ENCODE results near the gene RALB.

DNA sequence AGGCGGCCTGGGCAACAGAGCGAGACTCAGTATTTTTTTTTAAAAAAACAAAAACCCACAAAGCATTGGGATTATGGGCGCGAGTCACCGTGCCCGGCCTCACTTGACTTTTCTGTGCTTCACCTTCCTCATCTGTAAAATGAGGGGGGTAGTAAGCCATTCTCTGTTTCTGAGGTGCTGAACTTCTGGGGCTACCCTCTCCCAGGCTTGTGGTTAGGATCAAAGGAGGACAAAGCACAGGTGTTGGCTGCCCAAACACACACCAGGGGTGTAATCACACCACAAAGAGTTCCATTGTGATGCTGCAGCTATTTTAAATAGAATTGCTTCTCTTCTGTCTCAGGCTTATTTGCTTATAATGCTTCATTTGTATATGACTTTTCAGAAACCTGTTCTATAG is 57.5 kb downstream of the RALB start:
- TF ChIP-seq EP300 (IDR thresholded peaks at IDR 0.05; ENCODE audit: low read depth) (no peak), POLR2A (IDR thresholded peaks at IDR 0.05) (no peak), POLR2AphosphoS5 (IDR thresholded peaks at IDR 0.05) (no peak)
- TF ChIP-seq, protein P1, sequence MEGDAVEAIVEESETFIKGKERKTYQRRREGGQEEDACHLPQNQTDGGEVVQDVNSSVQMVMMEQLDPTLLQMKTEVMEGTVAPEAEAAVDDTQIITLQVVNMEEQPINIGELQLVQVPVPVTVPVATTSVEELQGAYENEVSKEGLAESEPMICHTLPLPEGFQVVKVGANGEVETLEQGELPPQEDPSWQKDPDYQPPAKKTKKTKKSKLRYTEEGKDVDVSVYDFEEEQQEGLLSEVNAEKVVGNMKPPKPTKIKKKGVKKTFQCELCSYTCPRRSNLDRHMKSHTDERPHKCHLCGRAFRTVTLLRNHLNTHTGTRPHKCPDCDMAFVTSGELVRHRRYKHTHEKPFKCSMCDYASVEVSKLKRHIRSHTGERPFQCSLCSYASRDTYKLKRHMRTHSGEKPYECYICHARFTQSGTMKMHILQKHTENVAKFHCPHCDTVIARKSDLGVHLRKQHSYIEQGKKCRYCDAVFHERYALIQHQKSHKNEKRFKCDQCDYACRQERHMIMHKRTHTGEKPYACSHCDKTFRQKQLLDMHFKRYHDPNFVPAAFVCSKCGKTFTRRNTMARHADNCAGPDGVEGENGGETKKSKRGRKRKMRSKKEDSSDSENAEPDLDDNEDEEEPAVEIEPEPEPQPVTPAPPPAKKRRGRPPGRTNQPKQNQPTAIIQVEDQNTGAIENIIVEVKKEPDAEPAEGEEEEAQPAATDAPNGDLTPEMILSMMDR (IDR thresholded peaks at IDR 0.05): no peak

Data from transverse colon (tissue), 4 donors.